Astrocyte (in vitro differentiated cells and primary cell): ENCODE results near the gene PRKG1. TPM values are rescaled to one million over a fixed set of nuclear protein-coding genes. Genes with fewer than 3 reads are reported as not detected.
A peak's percentile ranks its signal among the peaks of the same experiment; 100 is the strongest.

ENCODE experiments used
- DNase-seq: peaks from one replicate; pipeline ENCODE4 v3.0.0-alpha.2; 2010; ENCODE audit warnings: low read depth
- FAIRE-seq: peaks from 2 replicates; lab custom pipeline; 2011; peaks lifted over from hg19 to GRCh38; lab: Jason Lieb, UNC
- H2AFZ ChIP-seq: 2 replicates; pipeline ENCODE4 v1.6.0; 2012; ENCODE audit warnings: low read depth, low read length, inconsistent platforms
- H3K27ac ChIP-seq: 2 replicates; pipeline ENCODE4 v1.5.1; 2011; ENCODE audit warnings: low read depth, low read length, inconsistent platforms
- H3K27me3 ChIP-seq: 2 replicates; pipeline ENCODE4 v1.6.0; 2011; ENCODE audit warnings: low read length, inconsistent platforms; ENCODE audit not compliant: insufficient read depth
- H3K36me3 ChIP-seq: 2 replicates; pipeline ENCODE4 v1.5.1; 2011; ENCODE audit warnings: low read length, inconsistent platforms; ENCODE audit not compliant: insufficient read depth
- H3K4me1 ChIP-seq: 2 replicates; pipeline ENCODE4 v1.5.1; 2011; ENCODE audit warnings: low read length, inconsistent platforms; ENCODE audit not compliant: insufficient read depth
- H3K4me2 ChIP-seq: 2 replicates; pipeline ENCODE4 v1.6.0; 2012; ENCODE audit warnings: low read length, inconsistent platforms
- H3K4me3 ChIP-seq: 2 replicates; pipeline ENCODE4 v1.5.1; 2011; ENCODE audit warnings: low read depth, mild to moderate bottlenecking, low read length, inconsistent platforms; ENCODE audit not compliant: insufficient read depth
- H3K79me2 ChIP-seq: 2 replicates; pipeline ENCODE4 v1.6.0; 2012; ENCODE audit warnings: mild to moderate bottlenecking, low read length, inconsistent platforms; ENCODE audit not compliant: insufficient read depth
- H3K9ac ChIP-seq: 2 replicates; pipeline ENCODE4 v1.6.0; 2012; ENCODE audit warnings: mild to moderate bottlenecking, low read length, inconsistent platforms
- H3K9me3 ChIP-seq: 2 replicates; pipeline ENCODE4 v1.5.1; 2012; ENCODE audit warnings: low read depth, mild to moderate bottlenecking, low read length, inconsistent platforms; ENCODE audit not compliant: insufficient read depth
- H4K20me1 ChIP-seq: 2 replicates; pipeline ENCODE4 v1.6.0; 2012; ENCODE audit warnings: low read length, inconsistent platforms; ENCODE audit not compliant: insufficient read depth
- H3K27ac Mint-ChIP-seq: one replicate; pipeline ENCODE4 v1.8.0; 2021; ENCODE audit warnings: mild to moderate bottlenecking, mixed read lengths; ENCODE audit not compliant: unreplicated experiment
- H3K27me3 Mint-ChIP-seq: one replicate; pipeline ENCODE4 v1.8.0; 2021; ENCODE audit warnings: low read depth, mixed read lengths; ENCODE audit not compliant: unreplicated experiment
- H3K36me3 Mint-ChIP-seq: one replicate; pipeline ENCODE4 v1.8.0; 2021; ENCODE audit warnings: low read depth, mixed read lengths; ENCODE audit not compliant: unreplicated experiment
- H3K4me1 Mint-ChIP-seq: one replicate; pipeline ENCODE4 v1.8.0; 2021; ENCODE audit warnings: low read depth, mixed read lengths; ENCODE audit not compliant: unreplicated experiment
- H3K4me3 Mint-ChIP-seq: one replicate; pipeline ENCODE4 v1.8.0; 2021; ENCODE audit warnings: mild to moderate bottlenecking, moderate library complexity, mixed read lengths; ENCODE audit not compliant: unreplicated experiment
- H3K9me3 Mint-ChIP-seq: one replicate; pipeline ENCODE4 v1.8.0; 2021; ENCODE audit warnings: mild to moderate bottlenecking, mixed read lengths; ENCODE audit not compliant: unreplicated experiment
- CTCF ChIP-seq: IDR thresholded peaks from 2 replicates; pipeline ENCODE4 v1.5.1; 2011; ENCODE audit warnings: low read depth, mild to moderate bottlenecking, inconsistent platforms, low read length, moderate library complexity; ENCODE audit not compliant: insufficient read depth
- EZH2 ChIP-seq: IDR thresholded peaks from 2 replicates; pipeline ENCODE4 v1.6.1; 2012; ENCODE audit warnings: mild to moderate bottlenecking, low read length, inconsistent platforms; ENCODE audit not compliant: insufficient read depth
- total RNA-seq: library from RNA; stranded (reverse); gene quantifications from 2 replicates; pipeline ENCODE4 v1.2.1, GENCODE V29; 2021

PRKG1 gene
- total RNA-seq, 1 donor from 2014 or later: 3.1 TPM

- no peaks in the 10 kb centered on the region for H3K9me3 ChIP-seq
- peaks cover 6% of the 10 kb centered on the region for H3K4me1 ChIP-seq
- H3K4me3 ChIP-seq: no peak overlapping the region
- H3K27me3 Mint-ChIP-seq: no peaks in the 10 kb centered on the region
- no peak overlapping the region for H3K4me2 ChIP-seq
- H3K27me3 ChIP-seq: no peaks in the 10 kb centered on the region
- peak; percentile 41 for FAIRE-seq
- H3K36me3 Mint-ChIP-seq: no peaks in the 10 kb centered on the region
- DNase-seq: no peak
- H2AFZ ChIP-seq: no peak overlapping the region
- no peak overlapping the region for H3K27ac ChIP-seq
- H3K4me1 Mint-ChIP-seq: peaks cover 14% of the 10 kb centered on the region
- no peaks in the 10 kb centered on the region for H3K9me3 Mint-ChIP-seq
- H3K36me3 ChIP-seq: no peaks in the 10 kb centered on the region
- no peak overlapping the region for H3K9ac ChIP-seq
- TF ChIP-seq CTCF: no peak
- TF ChIP-seq EZH2: no peak
- H3K79me2 ChIP-seq: no peaks in the 10 kb centered on the region
- H4K20me1 ChIP-seq: no peaks in the 10 kb centered on the region
- no peak overlapping the region for H3K4me3 Mint-ChIP-seq
- H3K27ac Mint-ChIP-seq: no peak overlapping the region
These were observed 226.5 kb downstream of the PRKG1 start for GRCh38 chr10:51300617-51301304.

- no peaks in the 10 kb centered on the region for H3K79me2 ChIP-seq
- no peaks in the 10 kb centered on the region for H3K27me3 Mint-ChIP-seq
- H3K27ac ChIP-seq: peak overlapping the region; percentile 1
- no peaks in the 10 kb centered on the region for H3K27me3 ChIP-seq
- DNase-seq (peak; percentile 33), FAIRE-seq (peak; percentile 52)
- H3K36me3 ChIP-seq: no peaks in the 10 kb centered on the region
- peaks cover 6% of the 10 kb centered on the region for H3K4me1 ChIP-seq
- no peaks in the 10 kb centered on the region for H4K20me1 ChIP-seq
- no peak overlapping the region for H3K4me3 ChIP-seq
- peaks cover 13% of the 10 kb centered on the region for H3K4me1 Mint-ChIP-seq
- TF ChIP-seq CTCF (no peak), EZH2 (no peak)
- no peak overlapping the region for H3K27ac Mint-ChIP-seq
- no peak overlapping the region for H2AFZ ChIP-seq
- H3K4me3 Mint-ChIP-seq: no peak overlapping the region
- H3K36me3 Mint-ChIP-seq: no peaks in the 10 kb centered on the region
- H3K4me2 ChIP-seq: no peak overlapping the region
- no peak overlapping the region for H3K9ac ChIP-seq
- H3K9me3 Mint-ChIP-seq: no peaks in the 10 kb centered on the region
- no peaks in the 10 kb centered on the region for H3K9me3 ChIP-seq
These were observed 227.4 kb downstream of the PRKG1 start for GRCh38 chr10:51301644-51302043.

DNA sequence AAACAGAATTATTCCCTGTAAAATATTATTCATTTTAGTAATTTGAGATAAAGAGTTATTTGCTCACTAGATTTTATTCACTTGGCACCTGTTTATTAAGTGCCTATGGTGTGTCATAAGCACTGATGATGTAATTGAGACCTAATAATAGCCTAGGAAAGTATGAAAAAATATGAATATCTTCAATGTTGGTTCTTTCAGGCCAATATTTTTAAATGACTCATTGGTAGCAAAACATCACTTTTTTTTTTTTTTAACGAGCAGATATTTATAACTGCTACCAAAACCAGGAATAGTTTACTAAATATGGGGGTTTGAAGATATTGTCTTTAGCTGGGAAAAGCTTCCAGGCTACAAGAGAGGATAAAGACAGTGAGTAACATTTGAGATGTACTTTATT, 228.0 kb downstream of the PRKG1 start:
- Mint-ChIP-seq H3K4me3 (no peak overlapping the region), H3K36me3 (no peaks in the 10 kb centered on the region), H3K9me3 (no peaks in the 10 kb centered on the region), H3K4me1 (peaks cover 8% of the 10 kb centered on the region), H3K27ac (no peak overlapping the region), H3K27me3 (no peaks in the 10 kb centered on the region)
- Histone ChIP-seq H3K9ac (no peak overlapping the region), H2AFZ (no peak overlapping the region), H3K4me1 (peaks cover 6% of the 10 kb centered on the region), H3K36me3 (no peaks in the 10 kb centered on the region), H3K27me3 (no peaks in the 10 kb centered on the region), H3K9me3 (no peaks in the 10 kb centered on the region), H3K79me2 (no peaks in the 10 kb centered on the region), H3K4me3 (no peak overlapping the region), H4K20me1 (no peaks in the 10 kb centered on the region), H3K27ac (peak overlapping the region; percentile 1), H3K4me2 (no peak overlapping the region)
- DNase-seq (no peak), FAIRE-seq (no peak)
- TF ChIP-seq EZH2 (no peak), CTCF (no peak)
